Esophagus muscularis mucosa (tissue), 4 donors: ENCODE data around the gene TMEM150B. TPM values are rescaled to one million over a fixed set of nuclear protein-coding genes. Genes with fewer than 3 reads are reported as not detected.

Experiments
- DNase-seq: peaks from one replicate; pipeline ENCODE4 v3.0.0-alpha.2; 2017; ENCODE audit errors: extremely low spot score
- H3K27ac ChIP-seq, 4 donors: fragments of 200-600 bp; sonication (generic); replicated peaks in 1 of 4; 1 replicate in 3 of 4; 2 replicates in 1 of 4; pipeline ENCODE4 v1.5.1; 2016 to 2019; ENCODE audit warnings: mild to moderate bottlenecking in 1 of 4
- H3K27me3 ChIP-seq, 4 donors: fragments of 200-600 bp; sonication (generic); one replicate each; pipeline versions ENCODE4 v1.5.1 to v1.6.0; 2016 to 2019
- H3K36me3 ChIP-seq, 4 donors: fragments of 200-600 bp; sonication (generic); one replicate each; pipeline ENCODE4 v1.5.1; 2016 to 2019
- H3K4me1 ChIP-seq, 4 donors: fragments of 200-600 bp; sonication (generic); one replicate each; pipeline ENCODE4 v1.5.1; 2016 to 2019
- H3K4me3 ChIP-seq, 4 donors: fragments of 200-600 bp; sonication (generic); 1 replicate in 2 of 4; 2 replicates in 2 of 4; pipeline ENCODE4 v1.5.1; 2016 to 2019; ENCODE audit warnings: mild to moderate bottlenecking in 4 of 4, moderate library complexity in 1 of 4
- H3K9me3 ChIP-seq, 4 donors: fragments of 200-600 bp; sonication (generic); 1 replicate in 3 of 4; 2 replicates in 1 of 4; pipeline ENCODE4 v1.5.1; 2016 to 2019
- CTCF ChIP-seq, 3 experiments: fragments of 200-600 bp in 2 of 3; fragments of 450-650 bp in 1 of 3; sonication (generic) in 2 of 3; IDR thresholded peaks; one replicate each; pipeline ENCODE4 v1.5.1; 2017 to 2019; ENCODE audit warnings: antibody characterized with exemption in 3 of 3, mild to moderate bottlenecking in 2 of 3, moderate library complexity in 1 of 3
- EP300 ChIP-seq: sonication (generic); formaldehyde crosslinking; IDR thresholded peaks from one replicate; pipeline ENCODE4 v1.6.1; 2017; ENCODE audit warnings: antibody characterized with exemption
- POLR2A ChIP-seq: fragments of 450-650 bp; IDR thresholded peaks from one replicate; pipeline ENCODE4 v1.6.1; 2017; ENCODE audit warnings: antibody characterized with exemption, moderate library complexity, mild to moderate bottlenecking, low read depth
- POLR2AphosphoS5 ChIP-seq, 2 donors: sonication (generic); formaldehyde crosslinking; IDR thresholded peaks; one replicate each; pipeline ENCODE4 v1.6.1; 2017; ENCODE audit warnings: antibody characterized with exemption in 2 of 2
- WGBS: methylation state at CpG from one replicate; pipeline ENCODE4 v1.1.5; 2018; 5-methylcytosine and 5-hydroxymethylcytosine counted together
- intact Hi-C: fragments of 100-400 bp; cut with DNase I; formaldehyde crosslinking; loops from one replicate; pipeline ENCODE4 v1.15.1; 2023
- total RNA-seq, 4 donors: library from RNA; depleted of rRNA; stranded (reverse); fragments of >200 nt; gene quantifications; one replicate each; pipeline versions ENCODE4 v1.1.0 to v1.2.1, GENCODE V29; 2016

The TMEM150B gene
- total RNA-seq, 4 donors from 2014 or later: 0.83 to 5.2 (median 2.7) TPM

- TF ChIP-seq POLR2A (no peak), EP300 (no peak)
- Histone ChIP-seq H3K36me3 (peaks cover 23 to 67% (median 50%) of the 10 kb centered on the region in 4 donors), H3K27ac (no peak overlapping the region), H3K4me3 (no peak overlapping the region), H3K4me1 (peaks cover 8 to 31% (median 25%) of the 10 kb centered on the region in 4 donors), H3K9me3 (no peaks in the 10 kb centered on the region), H3K27me3 (no peaks in the 10 kb centered on the region)
- intact Hi-C loops: no loop called here
- DNase-seq: no peak
- 81% methylated on average over 15 of the region's 15 CpGs for WGBS
Measured at GRCh38 chr19:55276720-55277430, 48.3 kb downstream of the TMEM150B start.

GRCh38 chr19:55275851-55276719 lies 49.1 kb downstream of the TMEM150B start:
- intact Hi-C loops: no loop called here
- DNase-seq: no peak
- Histone ChIP-seq H3K4me3 (no peak overlapping the region), H3K36me3 (peaks cover 23 to 75% (median 57%) of the 10 kb centered on the region in 4 donors), H3K27me3 (no peaks in the 10 kb centered on the region), H3K27ac (no peak overlapping the region), H3K9me3 (no peaks in the 10 kb centered on the region), H3K4me1 (peaks cover 8 to 27% (median 22%) of the 10 kb centered on the region in 4 donors)
- WGBS: 78% methylated on average over 17 of the region's 17 CpGs
- TF ChIP-seq POLR2A (no peak), CTCF (IDR thresholded peaks at IDR 0.05) (no peak), EP300 (no peak), POLR2AphosphoS5 (IDR thresholded peaks at IDR 0.05) (no peak)

GRCh38 chr19:55273978-55274707 lies 51.0 kb downstream of the TMEM150B start:
- H3K9me3 ChIP-seq: no peaks in the 10 kb centered on the region
- H3K27me3 ChIP-seq: no peaks in the 10 kb centered on the region
- H3K36me3 ChIP-seq: peaks cover 23 to 91% (median 71%) of the 10 kb centered on the region in 4 donors
- H3K27ac ChIP-seq: no peak overlapping the region
- WGBS: 96% methylated on average over 8 of the region's 36 CpGs
- H3K4me1 ChIP-seq: peaks cover 4 to 9% (median 5%) of the 10 kb centered on the region in 4 donors
- no peak overlapping the region for H3K4me3 ChIP-seq
- intact Hi-C loops: no loop called here
- DNase-seq: no peak
- no peak for TF ChIP-seq EP300
- TF ChIP-seq POLR2AphosphoS5 (IDR thresholded peaks at IDR 0.05): no peak
- no peak for TF ChIP-seq CTCF (IDR thresholded peaks at IDR 0.05)
- TF ChIP-seq POLR2A: no peak

- H3K36me3 ChIP-seq: peaks cover 18 to 88% (median 60%) of the 10 kb centered on the region in 4 donors
Measured at GRCh38 chr19:55272142-55272541, 53.0 kb downstream of the TMEM150B start.

More at GRCh38 chr19:55272142-55272541, 53.0 kb downstream of the TMEM150B start:
- no peak for DNase-seq
- H3K4me1 ChIP-seq: no peaks in the 10 kb centered on the region
- TF ChIP-seq EP300: no peak
- TF ChIP-seq POLR2AphosphoS5 (IDR thresholded peaks at IDR 0.05): no peak
- TF ChIP-seq POLR2A: no peak
- TF ChIP-seq CTCF (IDR thresholded peaks at IDR 0.05): no peak
- H3K4me3 ChIP-seq: no peak overlapping the region
- intact Hi-C loops: no loop called here
- H3K27ac ChIP-seq: no peak overlapping the region
- no peaks in the 10 kb centered on the region for H3K9me3 ChIP-seq
- whole genome bisulfite sequencing: 93% methylated on average over 18 of the region's 18 CpGs
- H3K27me3 ChIP-seq: no peaks in the 10 kb centered on the region
